Suppressor macrophage treated with lipopolysaccharide for 4 hours (primary cell): ENCODE data around the gene RALGAPB.

Experiments
- DNase-seq: peaks from one replicate; pipeline ENCODE4 v3.0.0-alpha.2; 2020

RALGAPB gene

DNA sequence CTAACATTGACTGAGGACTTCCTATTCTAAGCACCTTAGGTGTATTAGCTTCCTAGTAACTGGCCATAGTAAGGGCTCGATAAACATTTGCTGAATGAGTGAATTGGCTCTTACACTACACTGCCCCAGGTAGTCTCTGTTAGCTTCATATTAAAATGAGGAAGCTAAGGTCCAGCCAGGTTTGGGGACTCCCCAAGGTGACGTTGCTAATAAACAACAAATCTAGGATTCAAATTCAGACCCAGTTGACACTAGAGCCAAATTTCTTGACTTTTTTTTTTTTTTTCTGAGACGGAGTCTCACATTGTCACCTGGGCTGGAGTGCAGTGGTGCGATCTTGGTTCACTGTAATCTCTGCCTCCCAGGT lies 145.2 kb downstream of the RALGAPB start:
- DNase-seq: no peak

- no peak for DNase-seq
These were observed 147.8 kb downstream of the RALGAPB start for GRCh38 chr20:38620441-38620840.

- no peak for DNase-seq
These were observed 150.4 kb downstream of the RALGAPB start for GRCh38 chr20:38623061-38623460.

GRCh38 chr20:38624084-38624483 lies 151.4 kb downstream of the RALGAPB start:
- DNase-seq: no peak

DNA sequence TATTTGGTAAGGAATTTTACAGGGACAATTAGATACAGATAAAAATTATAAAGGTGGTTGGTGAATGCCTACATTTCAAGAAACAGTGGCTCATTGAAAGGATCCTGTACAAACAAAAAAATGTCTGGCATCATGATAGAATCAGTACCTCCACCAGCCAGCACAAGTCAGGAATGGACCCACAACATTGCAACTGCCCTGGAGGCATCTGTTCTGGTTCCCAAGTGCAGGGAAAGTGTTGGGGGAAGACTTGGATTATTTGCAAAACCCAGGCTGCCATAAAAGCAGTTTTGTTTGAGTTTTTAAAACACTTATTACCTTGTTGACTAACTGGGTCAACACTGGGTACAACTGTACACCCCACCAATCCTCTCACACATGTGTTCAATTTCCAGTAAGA lies 153.3 kb downstream of the RALGAPB start:
- DNase-seq: no peak

DNA sequence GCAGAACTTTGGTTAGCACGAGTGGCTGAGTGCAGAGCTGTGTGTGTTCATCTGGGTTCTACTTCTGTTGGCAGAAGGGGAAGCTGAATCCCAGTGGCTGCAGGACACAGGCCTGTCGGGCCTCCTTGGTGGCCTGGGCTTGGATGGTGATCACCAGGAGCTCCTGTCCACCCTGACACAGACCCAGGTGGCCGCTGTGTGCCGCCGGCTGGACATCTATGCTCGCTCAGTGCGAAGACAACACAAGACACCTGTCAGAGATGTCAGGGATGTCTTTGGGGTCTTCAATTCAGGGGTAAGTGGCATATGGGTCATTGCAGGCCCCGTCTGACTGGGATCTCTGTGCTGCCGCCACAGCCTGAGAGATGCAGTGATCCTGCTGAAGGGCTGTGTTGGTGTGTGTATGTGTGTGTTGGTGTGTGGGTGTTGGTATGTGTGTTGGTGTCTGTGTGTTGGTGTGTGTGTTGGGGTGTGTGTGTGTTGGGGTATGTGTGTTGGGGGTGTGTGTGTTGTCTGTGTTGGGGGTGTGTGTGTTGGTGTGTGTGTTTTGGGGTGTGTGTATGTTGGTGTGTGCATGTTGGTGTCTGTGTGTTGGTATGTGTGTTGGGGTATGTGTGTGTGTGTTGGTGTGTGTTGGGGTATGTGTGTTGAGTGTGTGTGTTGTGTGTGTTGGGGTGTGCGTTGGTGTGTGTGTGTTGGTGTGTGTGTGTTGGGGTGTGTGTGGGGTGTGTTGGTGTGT lies 154.4 kb downstream of the RALGAPB start:
- no peak for DNase-seq
